Stimulated activated memory B cell treated with anti-CD40 and anti-IgM and Interleukin-4, amounts not matched to agents 10 μg/mL and 1 μg/mL and 100 μg/mL, for 72 hours (primary cell): ENCODE data around the gene MAPK8IP3.

Experiments
- ATAC-seq: fragments of 150-1000 bp; cut with Tn5 transposase; 2 replicates; pipeline ENCODE4 v1.10.0; 2021
- H3K27ac Mint-ChIP-seq: one replicate; pipeline ENCODE4 v1.8.0; 2022; ENCODE audit warnings: mild to moderate bottlenecking, mixed read lengths
- H3K27me3 Mint-ChIP-seq: one replicate; pipeline ENCODE4 v1.8.0; 2022; ENCODE audit warnings: mixed read lengths
- H3K36me3 Mint-ChIP-seq: one replicate; pipeline ENCODE4 v1.8.0; 2022; ENCODE audit warnings: mixed read lengths
- H3K4me1 Mint-ChIP-seq: one replicate; pipeline ENCODE4 v1.8.0; 2022; ENCODE audit warnings: mixed read lengths
- H3K4me3 Mint-ChIP-seq: one replicate; pipeline ENCODE4 v1.8.0; 2022; ENCODE audit warnings: mild to moderate bottlenecking, moderate library complexity, mixed read lengths
- H3K9me3 Mint-ChIP-seq: one replicate; pipeline ENCODE4 v1.8.0; 2022; ENCODE audit warnings: mixed read lengths

The MAPK8IP3 gene

DNA sequence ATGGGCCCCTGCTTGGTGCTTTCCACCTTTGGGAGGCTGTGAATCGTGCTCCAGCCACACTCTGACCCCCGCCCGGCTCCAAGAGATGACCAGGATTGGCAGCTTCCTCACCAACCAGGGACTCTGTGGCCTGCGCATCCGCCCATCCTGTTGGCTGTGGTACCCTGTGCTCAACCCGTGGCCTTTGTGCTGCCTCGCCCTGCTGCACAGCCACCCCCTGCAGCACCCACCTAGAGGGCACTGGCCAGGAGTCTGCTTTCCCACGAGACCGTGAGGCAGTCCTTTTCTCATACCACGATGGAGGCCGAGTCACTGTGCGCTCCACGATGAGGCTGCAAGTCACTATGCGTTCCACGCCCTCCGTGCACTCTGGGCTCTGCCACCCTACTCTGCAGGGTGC, 46.0 kb downstream of the MAPK8IP3 start:
- Mint-ChIP-seq H3K4me3 (no peak overlapping the region), H3K27me3 (no peaks in the 10 kb centered on the region), H3K36me3 (peaks cover 48% of the 10 kb centered on the region), H3K4me1 (no peaks in the 10 kb centered on the region), H3K27ac (no peak overlapping the region), H3K9me3 (no peaks in the 10 kb centered on the region)
- ATAC-seq, result no peak

DNA sequence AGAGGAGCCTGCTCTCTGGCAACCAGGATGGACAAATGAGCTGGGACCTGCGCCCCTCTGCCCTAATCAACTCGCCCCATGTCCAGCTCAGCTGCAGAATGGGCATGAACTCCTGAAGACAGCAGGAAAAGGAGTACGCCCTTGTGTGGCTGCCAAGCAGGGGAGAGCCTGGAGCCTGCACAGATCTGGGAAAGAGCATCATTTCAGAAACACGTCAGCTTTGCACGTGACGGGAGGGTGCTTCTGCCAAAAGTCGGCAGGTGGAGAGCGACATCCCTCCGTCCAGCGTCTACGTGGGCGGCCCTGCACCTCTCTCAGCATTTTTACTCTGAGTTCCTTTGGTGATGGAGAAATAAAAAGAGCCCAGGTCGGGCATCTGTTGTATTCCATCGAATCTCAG, 46.9 kb downstream of the MAPK8IP3 start:
- Mint-ChIP-seq H3K27me3 (no peaks in the 10 kb centered on the region), H3K4me1 (no peaks in the 10 kb centered on the region), H3K36me3 (peaks cover 44% of the 10 kb centered on the region), H3K27ac (no peak overlapping the region), H3K9me3 (no peaks in the 10 kb centered on the region), H3K4me3 (no peak overlapping the region)
- ATAC-seq, result no peak

DNA sequence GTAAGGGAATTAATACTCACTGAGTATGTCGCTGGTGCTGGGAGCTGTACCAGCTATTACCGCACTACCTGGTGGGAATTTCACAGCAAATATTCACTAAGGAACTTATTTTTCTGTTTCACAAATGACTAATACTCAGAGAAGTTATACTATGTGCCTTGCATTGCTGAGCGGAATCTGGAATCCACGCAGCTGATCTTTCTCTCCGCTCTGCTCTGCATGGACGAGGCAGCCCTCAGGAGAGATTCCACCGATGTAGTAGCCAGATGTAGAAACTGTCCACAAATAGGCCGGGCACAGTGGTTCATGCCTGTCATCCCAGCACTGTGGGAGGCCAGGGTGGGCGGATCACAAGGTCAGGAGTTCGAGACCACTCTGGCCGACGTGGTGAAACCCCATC, 48.2 kb downstream of the MAPK8IP3 start:
- H3K36me3 Mint-ChIP-seq, result peaks cover 38% of the 10 kb centered on the region
- no peaks in the 10 kb centered on the region for H3K9me3 Mint-ChIP-seq
- no peaks in the 10 kb centered on the region for H3K27me3 Mint-ChIP-seq
- no peak for ATAC-seq
- H3K4me1 Mint-ChIP-seq, result no peaks in the 10 kb centered on the region
- no peak overlapping the region for H3K27ac Mint-ChIP-seq
- no peak overlapping the region for H3K4me3 Mint-ChIP-seq

DNA sequence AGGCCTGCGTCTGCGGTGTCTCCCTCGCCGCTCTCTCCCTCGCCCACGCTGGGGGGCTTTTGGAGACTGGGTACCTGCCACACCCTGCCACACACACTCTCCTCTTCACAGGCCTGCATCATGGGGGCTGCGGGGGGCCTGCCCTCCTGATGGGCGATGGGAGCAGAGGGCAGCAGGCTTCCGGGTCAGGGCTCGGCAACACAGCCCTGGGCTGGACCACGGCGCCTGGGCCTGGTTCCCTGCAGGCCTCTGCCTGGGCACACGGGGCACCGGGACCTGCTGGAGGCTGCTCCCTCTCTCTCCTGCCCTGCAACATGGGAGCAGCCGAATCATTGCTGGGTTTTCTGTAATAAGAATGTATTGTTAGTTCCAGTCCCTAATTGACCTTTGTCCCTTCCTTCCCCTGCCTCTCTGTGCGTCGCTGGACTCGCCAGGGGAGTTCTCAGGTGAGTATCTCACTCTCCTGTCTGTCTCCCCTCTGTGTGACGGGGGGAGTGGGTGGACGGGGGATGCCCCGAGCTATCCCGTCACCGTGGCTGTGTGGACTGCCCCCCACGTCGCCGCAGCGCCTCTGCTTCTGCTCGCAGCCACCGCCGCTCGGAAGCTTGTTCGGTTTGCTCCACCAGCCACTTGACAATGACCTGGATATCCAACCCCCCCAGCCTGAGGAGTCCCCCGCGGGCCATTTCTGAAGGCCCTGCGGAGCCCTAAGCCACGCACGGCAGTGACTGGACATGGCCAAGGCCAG, 51.9 kb downstream of the MAPK8IP3 start:
- Mint-ChIP-seq H3K36me3 (peaks cover 42% of the 10 kb centered on the region), H3K4me3 (no peak overlapping the region), H3K4me1 (no peaks in the 10 kb centered on the region), H3K27ac (no peak overlapping the region), H3K27me3 (no peaks in the 10 kb centered on the region), H3K9me3 (no peaks in the 10 kb centered on the region)
- no peak for ATAC-seq

DNA sequence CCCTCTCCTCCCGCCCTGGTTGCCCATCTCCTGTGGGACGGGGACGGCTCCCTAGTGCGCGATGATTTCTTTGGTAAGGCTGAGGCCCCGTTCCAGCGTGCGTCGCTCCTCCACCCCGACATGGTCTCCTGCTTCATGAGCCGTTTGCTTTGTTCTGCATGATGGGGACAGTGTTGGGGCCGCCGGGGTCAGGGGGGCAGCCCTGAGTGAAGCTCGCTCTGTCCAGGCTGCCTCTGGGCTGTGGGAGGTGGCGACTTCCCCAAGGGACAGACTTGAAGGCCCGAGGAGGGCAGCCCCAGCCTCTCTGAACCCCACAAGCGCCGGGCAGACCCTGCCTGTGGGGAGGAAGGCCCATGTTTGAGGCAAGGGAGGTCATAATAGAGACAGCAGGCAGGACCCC, 52.9 kb downstream of the MAPK8IP3 start:
- H3K27me3 Mint-ChIP-seq, result no peaks in the 10 kb centered on the region
- no peaks in the 10 kb centered on the region for H3K4me1 Mint-ChIP-seq
- H3K4me3 Mint-ChIP-seq, result no peak overlapping the region
- no peaks in the 10 kb centered on the region for H3K9me3 Mint-ChIP-seq
- H3K27ac Mint-ChIP-seq, result no peak overlapping the region
- no peak for ATAC-seq
- peaks cover 42% of the 10 kb centered on the region for H3K36me3 Mint-ChIP-seq

DNA sequence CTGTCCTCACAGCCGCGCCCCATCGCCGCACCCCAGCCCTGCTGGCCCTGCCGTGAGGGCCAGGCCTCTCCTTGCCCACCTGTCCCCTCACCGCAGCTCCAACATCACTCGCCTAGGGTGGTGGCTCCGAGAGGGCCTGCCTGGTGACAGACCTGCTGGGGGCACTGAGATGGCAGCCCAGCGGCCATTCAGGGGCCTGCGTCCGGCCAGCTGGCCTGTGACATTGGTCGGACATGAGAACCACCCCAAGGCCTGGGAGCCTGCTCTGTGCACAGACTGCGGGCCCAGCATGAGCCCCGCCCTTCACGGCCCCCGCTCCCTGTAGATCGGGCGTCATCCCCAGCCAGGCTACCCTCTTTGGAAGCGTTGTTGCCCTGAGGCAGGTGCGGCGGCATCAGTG, 53.5 kb downstream of the MAPK8IP3 start:
- Mint-ChIP-seq H3K27ac (no peak overlapping the region), H3K27me3 (no peaks in the 10 kb centered on the region), H3K36me3 (peaks cover 38% of the 10 kb centered on the region), H3K9me3 (no peaks in the 10 kb centered on the region), H3K4me1 (no peaks in the 10 kb centered on the region), H3K4me3 (no peak overlapping the region)
- no peak for ATAC-seq

DNA sequence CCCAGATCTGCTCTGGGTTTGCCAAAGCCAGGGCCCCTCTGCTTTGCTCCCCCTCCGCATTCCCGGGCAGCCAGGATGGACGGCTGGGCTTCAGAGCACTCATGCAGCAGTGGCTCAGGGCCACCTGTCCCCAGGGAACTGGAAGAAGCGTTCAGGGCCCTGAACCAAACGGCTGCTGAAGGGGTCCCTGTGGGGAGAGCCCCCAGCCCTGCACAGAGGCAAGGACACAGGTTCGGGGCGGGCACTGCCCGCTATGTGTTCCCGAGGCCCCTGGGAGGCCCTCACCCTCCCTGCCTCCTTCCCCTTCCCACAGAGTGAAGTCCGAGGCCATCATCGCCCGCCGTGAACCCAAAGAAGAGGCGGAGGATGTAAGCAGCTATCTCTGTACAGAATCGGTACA, 54.9 kb downstream of the MAPK8IP3 start:
- Mint-ChIP-seq H3K27me3 (no peaks in the 10 kb centered on the region), H3K4me3 (no peak overlapping the region), H3K36me3 (peaks cover 33% of the 10 kb centered on the region), H3K4me1 (no peaks in the 10 kb centered on the region), H3K27ac (no peak overlapping the region), H3K9me3 (no peaks in the 10 kb centered on the region)
- no peak for ATAC-seq

DNA sequence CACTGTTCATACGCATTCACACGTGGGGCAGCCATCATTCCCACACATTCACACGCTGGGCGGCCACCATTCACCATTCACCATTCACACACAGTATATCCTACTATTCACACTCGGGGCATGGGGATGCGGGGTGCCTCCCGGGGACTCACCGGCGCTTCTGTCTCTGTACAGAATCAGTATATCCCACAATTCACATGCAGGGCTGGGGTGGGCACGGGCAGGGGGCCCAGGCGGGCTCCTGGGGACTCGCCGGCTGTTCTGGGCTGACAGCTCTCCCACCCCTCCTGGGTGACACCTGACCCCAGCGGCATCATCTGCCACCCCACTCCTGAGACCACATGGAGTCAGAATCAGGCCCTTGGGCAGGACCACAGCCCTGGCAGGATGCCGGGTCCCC, 55.8 kb downstream of the MAPK8IP3 start:
- no peaks in the 10 kb centered on the region for H3K27me3 Mint-ChIP-seq
- no peaks in the 10 kb centered on the region for H3K4me1 Mint-ChIP-seq
- no peaks in the 10 kb centered on the region for H3K9me3 Mint-ChIP-seq
- no peak overlapping the region for H3K27ac Mint-ChIP-seq
- H3K36me3 Mint-ChIP-seq, result peaks cover 38% of the 10 kb centered on the region
- no peak for ATAC-seq
- no peak overlapping the region for H3K4me3 Mint-ChIP-seq

DNA sequence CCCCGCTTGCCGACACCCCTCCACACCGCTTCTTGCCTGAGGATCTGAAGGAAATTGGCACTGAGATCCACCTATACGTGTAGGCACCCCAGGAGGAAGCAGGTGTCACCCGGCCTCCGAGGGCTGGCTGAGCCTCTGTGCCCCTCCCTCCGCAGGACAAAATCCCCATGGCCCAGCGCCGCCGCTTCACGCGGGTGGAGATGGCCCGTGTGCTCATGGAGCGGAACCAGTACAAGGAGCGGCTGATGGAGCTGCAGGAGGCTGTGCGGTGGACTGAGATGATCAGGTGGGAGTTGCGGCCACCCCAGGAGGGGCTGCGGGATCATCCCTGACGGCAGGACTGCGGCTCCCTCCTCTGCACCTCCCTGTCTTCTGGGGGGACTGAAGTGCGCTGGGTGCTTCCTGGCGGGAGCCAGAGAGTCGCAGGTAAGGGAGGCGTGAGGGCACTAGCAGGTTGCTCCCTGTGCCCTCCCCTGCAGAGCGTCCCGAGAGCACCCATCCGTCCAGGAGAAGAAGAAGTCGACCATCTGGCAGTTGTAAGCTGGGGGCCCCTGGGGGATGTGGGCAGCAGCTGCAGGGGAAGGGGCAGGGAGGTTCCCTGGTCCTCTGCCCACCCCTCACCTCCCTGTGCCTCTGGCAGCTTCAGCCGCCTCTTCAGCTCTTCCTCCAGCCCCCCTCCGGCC, 56.3 kb downstream of the MAPK8IP3 start:
- no peak for ATAC-seq
- Mint-ChIP-seq H3K4me1 (no peaks in the 10 kb centered on the region), H3K36me3 (peaks cover 44% of the 10 kb centered on the region), H3K27ac (no peak overlapping the region), H3K27me3 (no peaks in the 10 kb centered on the region), H3K9me3 (no peaks in the 10 kb centered on the region), H3K4me3 (no peak overlapping the region)

DNA sequence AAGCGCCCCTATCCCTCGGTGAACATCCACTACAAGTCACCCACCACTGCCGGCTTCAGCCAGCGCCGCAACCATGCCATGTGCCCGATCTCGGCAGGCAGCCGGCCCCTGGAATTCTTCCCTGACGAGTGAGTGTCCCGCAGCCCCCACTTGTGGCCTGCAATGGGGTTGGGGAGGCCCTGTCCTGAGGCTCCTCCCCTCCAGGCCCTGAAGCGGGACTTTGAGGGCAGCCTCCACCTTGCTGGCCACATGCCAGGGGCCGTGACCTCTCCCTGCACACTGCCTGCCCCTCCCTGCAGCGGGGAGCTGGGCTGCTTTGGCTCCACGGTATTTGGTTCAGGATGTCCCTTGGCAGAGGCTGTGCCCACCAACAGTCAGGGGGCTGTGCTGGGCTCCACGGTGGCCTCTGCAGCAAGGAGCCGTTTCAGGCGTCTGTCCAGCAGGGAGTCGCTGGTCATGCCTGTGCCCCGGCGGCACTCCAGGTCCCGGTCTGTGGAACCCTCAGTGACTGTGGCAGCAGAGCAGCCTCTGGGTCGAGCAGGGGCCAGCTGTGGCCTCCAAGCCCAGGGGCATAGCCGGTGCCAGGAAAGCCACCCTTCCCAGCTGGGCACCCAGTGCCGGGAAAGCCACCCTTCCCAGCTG, 57.0 kb downstream of the MAPK8IP3 start:
- no peak overlapping the region for H3K27ac Mint-ChIP-seq
- ATAC-seq, result no peak
- no peak overlapping the region for H3K4me3 Mint-ChIP-seq
- no peaks in the 10 kb centered on the region for H3K9me3 Mint-ChIP-seq
- peaks cover 41% of the 10 kb centered on the region for H3K36me3 Mint-ChIP-seq
- H3K27me3 Mint-ChIP-seq, result no peaks in the 10 kb centered on the region
- H3K4me1 Mint-ChIP-seq, result peaks cover 3% of the 10 kb centered on the region

DNA sequence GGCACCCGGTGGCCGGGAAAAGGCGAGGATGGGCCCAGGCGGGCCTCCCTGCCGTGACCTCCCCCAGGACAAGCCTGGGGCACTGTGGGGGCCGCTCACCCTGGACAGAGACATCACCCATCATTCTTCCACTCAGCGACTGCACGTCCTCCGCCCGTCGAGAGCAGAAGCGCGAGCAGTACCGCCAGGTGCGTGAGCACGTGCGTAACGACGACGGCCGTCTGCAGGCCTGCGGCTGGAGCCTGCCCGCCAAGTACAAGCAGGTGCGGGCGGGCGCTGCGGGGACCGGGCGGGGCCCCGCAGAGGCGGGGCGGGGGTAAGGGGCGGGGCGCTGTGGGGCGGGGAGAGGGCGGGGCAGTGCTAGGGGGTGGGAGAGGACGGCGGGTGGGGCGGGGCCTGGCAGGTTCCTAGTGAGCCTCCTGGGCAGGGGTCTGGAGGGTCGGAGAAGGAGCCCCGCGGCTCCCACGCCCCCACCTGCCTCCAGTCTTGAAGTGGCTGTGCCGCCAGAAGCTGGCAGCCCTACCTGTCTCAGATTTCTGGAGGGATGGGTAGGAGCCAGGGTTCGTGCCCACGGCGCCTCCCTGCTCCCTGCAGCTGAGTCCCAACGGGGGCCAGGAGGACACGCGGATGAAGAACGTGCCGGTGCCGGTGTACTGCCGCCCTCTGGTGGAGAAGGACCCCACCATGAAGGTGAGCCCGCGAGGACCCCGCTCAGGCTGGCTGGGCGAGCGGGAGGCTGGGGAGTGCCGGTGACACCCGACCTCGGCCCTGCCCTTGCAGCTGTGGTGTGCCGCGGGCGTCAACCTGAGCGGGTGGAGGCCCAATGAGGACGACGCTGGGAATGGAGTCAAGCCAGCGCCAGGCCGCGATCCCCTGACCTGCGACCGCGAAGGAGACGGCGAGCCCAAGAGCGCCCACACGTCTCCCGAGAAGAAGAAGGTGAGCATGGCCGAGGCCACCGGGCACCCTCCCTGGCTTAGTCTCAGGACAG, 57.8 kb downstream of the MAPK8IP3 start:
- H3K9me3 Mint-ChIP-seq, result no peaks in the 10 kb centered on the region
- H3K36me3 Mint-ChIP-seq, result peaks cover 49% of the 10 kb centered on the region
- no peak overlapping the region for H3K4me3 Mint-ChIP-seq
- ATAC-seq, result peak; percentile 25
- no peaks in the 10 kb centered on the region for H3K27me3 Mint-ChIP-seq
- H3K27ac Mint-ChIP-seq, result no peak overlapping the region
- H3K4me1 Mint-ChIP-seq, result peaks cover 6% of the 10 kb centered on the region

DNA sequence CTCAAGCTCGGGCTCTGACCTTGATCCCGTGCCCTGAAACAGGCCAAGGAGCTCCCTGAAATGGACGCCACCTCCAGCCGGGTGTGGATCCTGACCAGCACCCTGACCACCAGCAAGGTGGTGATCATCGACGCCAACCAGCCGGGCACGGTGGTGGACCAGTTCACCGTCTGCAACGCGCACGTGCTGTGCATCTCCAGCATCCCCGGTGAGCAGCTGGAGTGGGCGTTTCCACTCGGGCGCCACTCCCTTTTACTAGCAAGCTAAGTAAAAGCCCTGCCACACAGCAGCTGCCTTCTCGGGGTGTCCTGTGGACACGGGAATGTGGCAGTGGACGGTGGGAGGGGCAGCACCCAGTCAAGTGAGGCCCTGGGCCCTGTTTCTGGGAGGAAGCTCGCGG, 59.0 kb downstream of the MAPK8IP3 start:
- Mint-ChIP-seq H3K27ac (no peak overlapping the region), H3K9me3 (no peaks in the 10 kb centered on the region), H3K36me3 (peaks cover 52% of the 10 kb centered on the region), H3K4me3 (no peak overlapping the region), H3K27me3 (no peaks in the 10 kb centered on the region), H3K4me1 (peaks cover 9% of the 10 kb centered on the region)
- no peak for ATAC-seq

DNA sequence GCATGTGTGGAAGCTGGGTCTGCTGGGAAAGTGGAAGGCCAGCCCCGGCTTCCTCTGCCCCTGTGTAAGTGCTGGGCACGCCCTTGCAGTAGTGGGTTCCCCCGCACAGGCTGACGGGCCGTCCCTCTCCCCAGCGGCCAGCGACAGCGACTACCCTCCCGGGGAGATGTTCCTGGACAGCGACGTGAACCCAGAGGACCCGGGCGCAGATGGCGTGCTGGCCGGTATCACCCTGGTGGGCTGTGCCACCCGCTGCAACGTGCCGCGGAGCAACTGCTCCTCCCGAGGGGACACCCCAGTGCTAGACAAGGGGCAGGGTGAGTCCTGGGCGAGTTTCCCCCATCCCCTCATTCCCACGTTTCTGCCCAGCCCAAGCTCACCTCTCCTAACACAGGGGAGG, 59.8 kb downstream of the MAPK8IP3 start:
- peaks cover 56% of the 10 kb centered on the region for H3K36me3 Mint-ChIP-seq
- H3K27ac Mint-ChIP-seq, result no peak overlapping the region
- no peak for ATAC-seq
- H3K4me3 Mint-ChIP-seq, result no peak overlapping the region
- H3K9me3 Mint-ChIP-seq, result no peaks in the 10 kb centered on the region
- H3K27me3 Mint-ChIP-seq, result no peaks in the 10 kb centered on the region
- peaks cover 16% of the 10 kb centered on the region for H3K4me1 Mint-ChIP-seq

DNA sequence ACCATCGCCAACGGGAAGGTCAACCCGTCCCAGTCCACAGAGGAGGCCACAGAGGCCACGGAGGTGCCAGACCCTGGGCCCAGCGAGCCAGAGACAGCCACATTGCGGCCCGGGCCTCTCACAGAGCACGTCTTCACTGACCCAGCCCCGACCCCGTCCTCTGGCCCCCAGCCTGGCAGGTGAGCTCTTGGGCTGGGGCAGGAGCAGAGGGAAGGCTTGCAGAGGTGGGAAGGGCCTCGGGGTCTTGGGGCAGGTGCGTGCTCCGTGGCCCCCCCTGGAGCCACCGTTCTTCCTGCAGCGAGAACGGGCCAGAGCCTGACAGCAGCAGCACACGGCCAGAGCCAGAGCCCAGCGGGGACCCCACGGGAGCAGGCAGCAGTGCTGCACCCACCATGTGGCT, 60.2 kb downstream of the MAPK8IP3 start:
- Mint-ChIP-seq H3K4me3 (no peak overlapping the region), H3K9me3 (no peaks in the 10 kb centered on the region), H3K27me3 (no peaks in the 10 kb centered on the region), H3K36me3 (peaks cover 52% of the 10 kb centered on the region), H3K4me1 (peaks cover 16% of the 10 kb centered on the region), H3K27ac (no peak overlapping the region)
- no peak for ATAC-seq

DNA sequence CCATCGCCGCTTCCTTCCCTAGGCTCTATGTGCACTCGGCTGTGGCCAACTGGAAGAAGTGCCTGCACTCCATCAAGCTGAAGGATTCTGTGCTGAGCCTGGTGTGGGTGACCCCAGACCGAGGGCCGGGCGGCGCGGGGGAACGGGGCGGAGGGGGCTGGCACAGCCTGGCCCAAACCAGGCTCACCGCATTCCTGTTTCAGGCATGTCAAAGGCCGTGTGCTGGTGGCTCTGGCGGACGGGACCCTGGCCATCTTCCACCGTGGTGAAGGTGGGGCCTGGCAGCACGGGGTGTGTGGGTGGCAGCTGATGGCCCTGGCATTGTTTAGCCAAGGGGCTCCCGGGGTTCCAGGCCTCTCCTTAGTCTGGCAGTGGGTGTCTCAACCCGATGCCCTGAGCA, 60.7 kb downstream of the MAPK8IP3 start:
- Mint-ChIP-seq H3K27me3 (no peaks in the 10 kb centered on the region), H3K4me1 (peaks cover 17% of the 10 kb centered on the region), H3K4me3 (no peak overlapping the region), H3K36me3 (peaks cover 48% of the 10 kb centered on the region), H3K27ac (no peak overlapping the region), H3K9me3 (no peaks in the 10 kb centered on the region)
- no peak for ATAC-seq
